HG03064 (cell line): ENCODE measurements around the gene DNM1.
"Not testable (repeated sequence)": the region's sequence is repeated elsewhere in the genome, so short reads cannot be mapped to it uniquely, and the experiment has no call there.

Experiments used
- ATAC-seq: cut with Tn5 transposase; IDR thresholded peaks from one replicate; pipeline ENCODE4 v1.9.1; 2021; ENCODE audit warnings: low read depth; ENCODE audit not compliant: unreplicated experiment

The DNM1 gene

DNA sequence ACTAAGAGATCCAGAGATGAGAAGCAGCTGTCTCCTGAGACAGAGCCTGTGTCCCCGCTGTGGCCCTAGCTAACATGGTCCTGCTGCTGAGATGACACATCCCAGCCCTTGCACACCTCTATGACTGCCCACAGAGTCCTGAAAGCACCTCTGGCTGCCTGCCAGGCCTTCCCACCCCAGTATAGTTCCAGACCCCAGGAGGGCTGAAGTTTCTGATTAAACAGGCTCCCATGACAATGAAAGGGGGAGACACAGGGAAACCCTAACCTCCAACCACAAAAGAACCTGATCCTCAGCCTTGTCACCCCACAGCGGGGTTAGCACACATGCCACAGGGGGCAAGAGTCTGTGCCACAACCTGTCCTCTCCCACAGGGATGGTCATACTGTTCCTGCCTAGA lies 27.5 kb upstream of the DNM1 start:
- no peak for ATAC-seq

DNA sequence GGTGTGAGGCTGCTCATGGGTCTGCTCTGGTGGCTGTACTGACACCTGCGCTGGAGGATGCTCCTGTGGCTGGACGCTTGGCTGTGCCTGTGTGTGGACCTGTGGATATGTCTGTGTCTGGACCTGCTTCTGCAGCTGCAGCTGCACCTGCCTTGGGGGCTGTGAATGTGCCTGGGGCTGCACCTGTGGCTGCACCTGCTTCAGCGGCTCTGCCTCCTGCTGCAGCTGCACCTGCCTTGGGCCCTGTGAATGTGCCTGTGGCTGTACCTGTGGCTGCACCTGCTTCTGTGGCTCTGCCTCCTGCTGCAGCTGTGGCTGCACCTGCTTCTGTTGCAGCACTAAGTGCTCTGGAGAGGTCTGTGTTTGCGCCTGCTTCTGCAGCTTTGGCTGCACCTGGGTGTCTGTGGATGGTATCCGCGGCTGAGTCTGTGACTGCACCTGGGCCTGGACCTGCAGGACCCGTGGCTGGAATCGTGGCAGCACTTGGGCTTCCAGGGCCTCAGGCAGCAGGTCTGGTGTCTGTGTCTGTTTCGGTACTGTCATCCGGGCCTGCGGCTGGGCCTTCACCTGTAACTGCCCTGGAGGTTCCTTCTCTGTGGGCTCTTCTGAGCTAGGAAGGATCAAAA lies 24.3 kb upstream of the DNM1 start:
- ATAC-seq = no peak

DNA sequence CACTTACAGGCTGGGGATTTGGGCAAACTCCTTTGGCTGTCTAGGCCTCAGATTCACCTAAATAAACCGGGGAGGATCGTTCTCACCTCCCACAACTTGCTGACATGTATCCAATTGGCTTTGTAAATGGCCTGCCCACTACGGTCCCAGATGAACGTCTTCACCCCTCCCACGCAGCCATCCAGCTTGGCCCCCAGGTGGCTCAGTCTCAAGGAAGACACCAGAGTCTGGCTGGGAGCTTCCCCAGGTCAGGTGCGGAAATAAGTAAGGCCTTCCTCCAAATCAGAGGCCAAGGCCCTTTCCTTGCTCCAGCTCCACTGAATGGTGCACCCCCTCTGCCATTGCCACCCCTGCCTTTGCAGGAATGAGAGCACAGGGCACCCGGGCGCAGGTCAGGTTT lies 23.2 kb upstream of the DNM1 start:
- ATAC-seq = no peak

DNA sequence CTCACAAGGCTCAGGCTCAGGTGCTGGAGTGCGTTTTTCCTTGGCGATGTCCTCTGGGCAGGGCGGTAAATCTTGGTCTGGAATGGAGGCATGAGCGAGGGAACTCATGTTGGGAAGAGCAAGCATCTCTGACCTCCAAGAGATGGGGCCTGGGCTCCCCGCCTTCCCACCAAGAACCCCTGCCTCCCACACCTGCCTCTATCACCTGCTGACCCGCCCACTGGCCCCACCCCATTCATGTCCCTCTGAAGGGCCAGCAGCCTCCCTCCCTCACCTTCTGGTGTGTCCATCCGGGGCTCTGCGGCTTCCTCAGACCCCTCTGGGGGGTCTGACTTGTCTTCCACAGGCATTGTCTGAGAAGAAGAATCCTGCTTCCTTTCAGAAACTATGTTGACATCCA lies 22.7 kb upstream of the DNM1 start:
- no peak for ATAC-seq

DNA sequence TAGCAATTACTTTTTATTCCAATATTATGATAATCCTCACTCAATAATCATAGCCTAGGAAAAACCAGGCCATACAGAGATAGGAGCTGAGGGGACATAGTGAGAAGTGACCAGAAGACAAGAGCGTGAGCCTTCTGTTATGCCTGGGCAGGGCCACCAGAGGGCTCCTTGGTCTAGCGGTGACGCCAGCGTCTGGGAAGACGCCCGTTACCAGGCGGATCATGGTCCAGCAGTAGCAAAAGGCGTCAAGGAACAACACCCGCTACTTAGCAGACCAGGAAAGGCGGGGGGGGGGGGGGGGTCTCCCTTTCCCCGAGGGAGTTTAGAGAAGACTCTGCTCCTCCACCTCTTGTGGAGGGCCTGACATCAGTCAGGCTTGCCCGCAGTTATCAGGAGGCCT lies 21.7 kb upstream of the DNM1 start:
- not testable (repeated sequence) for ATAC-seq

DNA sequence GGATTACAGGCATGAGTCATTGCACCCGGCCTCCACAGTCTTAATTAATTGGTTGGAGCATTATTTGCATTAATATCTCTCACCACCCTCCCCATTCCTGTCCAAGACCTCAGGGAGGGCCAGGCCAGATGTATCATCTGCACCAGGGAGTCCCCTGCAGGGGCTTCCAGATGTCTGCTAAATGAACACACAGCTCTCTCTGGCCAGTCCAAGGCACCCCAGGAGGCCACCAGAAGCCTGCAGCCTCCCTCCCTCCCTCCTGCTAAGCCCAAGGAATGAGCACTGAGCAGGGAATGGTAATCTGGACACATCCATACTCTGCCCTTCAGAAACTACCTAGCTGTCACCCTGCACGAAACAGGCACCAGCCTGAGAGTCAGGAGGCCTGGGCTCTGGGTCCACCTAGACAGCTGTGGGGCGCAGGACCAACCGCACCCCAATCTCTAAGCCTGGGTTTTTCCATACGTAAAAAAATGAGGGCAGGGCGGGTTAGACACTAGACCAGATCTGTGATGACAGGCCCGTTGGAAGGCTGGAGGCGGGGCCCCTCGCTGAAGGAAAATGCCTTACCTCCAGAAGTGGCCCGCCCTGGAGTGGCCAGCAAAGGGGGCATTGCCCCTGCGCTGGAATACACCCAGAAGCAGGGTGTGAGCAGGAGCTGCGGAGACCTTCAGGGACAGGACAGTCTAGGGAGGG lies 20.1 kb upstream of the DNM1 start:
- ATAC-seq = no peak

DNA sequence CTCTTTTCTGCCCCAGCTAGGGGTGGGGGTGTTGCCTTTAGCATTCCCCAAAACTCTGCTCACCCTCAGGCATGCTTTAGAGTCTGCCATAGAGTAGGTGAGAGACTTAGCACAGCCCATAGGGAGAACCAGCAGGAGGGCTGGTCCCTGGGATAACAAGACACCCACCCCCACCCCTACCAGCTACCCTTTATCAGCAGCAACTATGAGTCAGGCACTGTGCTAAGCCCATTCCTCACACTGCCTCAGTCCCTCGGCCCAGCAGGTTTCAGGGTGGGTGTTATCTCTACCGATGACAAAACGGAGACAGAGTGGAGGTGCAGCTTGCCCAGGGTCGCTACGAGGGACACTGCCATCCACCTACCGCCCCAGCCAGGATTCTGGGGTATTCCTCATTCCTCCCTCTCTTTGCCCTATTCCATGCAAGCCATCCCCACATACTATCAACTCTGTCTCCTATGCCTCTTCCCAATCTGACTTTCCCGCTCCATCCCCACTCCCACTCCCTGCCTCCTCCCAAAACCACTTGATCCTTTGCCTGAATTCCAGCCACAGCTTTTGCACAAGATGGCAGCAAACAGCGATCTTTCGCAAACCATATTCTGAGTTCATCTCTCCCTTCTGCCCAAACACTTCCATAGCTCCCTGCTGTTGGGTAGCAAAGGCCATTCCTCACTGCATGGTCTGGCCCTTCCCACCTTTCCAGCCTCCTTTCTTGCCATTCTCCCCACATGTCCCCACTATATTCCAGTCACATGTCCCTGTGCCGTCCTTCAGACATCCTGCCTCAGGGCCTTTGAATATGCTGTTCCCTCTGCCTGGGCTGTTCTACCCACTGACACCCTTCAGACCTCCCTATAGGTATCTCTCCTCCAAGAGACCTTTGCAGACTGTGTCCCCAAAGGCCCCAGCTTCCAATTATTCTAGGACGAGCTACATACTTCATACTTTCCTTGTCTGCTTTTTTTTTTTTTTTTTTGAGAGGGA lies 16.9 kb upstream of the DNM1 start:
- ATAC-seq = no peak

DNA sequence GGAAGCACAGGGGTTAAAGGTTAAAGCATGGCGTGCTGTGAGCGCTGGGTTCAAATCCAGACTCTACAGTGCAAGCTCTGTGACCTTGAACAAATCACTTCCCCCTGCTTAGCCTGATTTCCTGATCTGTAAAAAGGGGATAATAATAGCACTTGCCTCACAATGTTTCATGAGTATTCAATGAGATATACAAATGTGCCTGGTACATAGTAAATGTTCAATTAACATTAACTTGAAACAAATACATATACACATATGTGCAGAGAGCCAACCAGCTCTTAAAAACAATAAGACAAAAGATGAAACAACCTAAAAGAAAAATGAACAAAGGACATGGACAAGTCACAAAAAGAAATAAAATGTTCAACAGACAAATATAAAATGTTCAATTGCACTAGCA lies 15.8 kb upstream of the DNM1 start:
- no peak for ATAC-seq

DNA sequence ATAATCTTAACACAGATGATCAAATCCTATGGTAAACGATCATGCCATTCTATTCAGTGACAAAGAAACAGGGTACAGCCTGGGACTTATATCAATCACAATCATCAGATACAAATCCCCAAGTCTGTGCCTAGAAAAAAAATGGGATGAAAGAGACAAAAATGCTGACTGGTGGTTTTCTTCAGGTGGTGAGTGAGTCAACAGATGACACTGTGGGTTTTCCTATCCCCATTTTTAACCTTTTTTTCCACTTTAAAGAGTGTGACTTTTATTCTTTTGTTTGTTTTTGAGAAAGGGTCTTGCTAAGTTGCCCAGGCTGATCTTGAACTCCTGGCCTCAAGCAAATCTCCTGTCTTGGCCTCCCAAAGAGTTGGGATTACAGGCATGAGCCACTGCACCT lies 15.0 kb upstream of the DNM1 start:
- ATAC-seq = no peak

DNA sequence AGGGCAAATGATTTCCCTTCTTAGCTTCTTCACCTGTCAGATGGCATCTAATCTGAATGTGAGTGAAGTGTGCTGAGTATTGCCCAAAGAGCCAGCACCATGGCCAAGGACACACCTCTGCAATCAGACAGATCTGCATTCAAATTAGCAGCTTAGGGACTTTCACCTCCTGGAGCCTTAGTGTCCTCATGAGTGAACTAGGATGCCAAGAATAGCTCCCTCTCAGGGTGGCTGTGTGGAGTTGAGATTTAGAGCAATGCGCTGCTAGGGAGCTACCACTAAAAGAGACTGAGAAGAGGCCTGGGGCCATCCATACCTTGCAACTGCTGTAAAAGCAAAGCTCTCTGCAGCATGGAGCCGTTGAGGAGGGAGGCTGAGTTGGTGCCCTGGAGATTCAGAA lies 13.2 kb upstream of the DNM1 start:
- no peak for ATAC-seq

DNA sequence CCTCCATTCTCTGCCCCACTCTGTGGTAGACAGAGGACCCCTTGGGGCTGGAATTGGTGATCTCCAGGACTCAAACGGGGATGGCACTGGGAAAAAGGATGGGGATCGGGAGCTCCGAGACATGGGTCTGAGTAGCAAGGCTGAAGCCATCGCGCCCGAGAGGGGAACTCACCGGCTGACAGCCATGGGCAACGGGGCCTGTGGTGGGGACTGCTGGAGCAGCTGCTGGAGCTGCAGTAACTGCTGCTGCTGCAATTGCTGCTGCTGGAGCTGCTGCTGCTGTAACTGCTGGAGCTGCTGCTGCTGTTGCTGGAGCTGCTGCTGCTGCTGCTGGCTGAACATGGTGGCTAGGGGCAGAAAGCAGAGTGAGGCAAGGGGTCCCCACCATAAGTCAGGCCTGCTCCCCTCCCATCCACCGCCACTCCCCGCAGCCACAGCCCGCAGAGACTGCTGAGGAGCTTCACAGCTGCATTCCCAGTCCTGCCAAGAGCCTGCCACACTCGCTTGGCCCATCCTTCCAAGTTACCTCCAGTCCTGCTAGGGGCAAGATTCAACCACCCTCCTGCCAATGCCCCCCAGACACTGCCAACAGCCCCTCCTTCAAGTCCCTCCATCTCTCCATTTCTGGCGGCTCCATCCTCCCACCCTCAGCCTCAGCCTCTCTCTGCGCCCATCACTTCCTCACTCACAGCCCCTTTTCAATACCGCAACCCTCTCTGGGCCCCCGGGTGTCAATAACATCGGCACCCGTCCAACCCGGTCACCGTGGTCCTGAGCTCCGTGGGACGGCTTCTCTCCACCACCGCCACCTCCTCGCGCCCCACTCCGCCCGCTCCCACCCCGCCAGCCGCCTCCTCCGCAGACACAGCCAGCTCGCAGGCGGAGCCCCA lies 12.4 kb upstream of the DNM1 start:
- peak; percentile 17 for ATAC-seq

DNA sequence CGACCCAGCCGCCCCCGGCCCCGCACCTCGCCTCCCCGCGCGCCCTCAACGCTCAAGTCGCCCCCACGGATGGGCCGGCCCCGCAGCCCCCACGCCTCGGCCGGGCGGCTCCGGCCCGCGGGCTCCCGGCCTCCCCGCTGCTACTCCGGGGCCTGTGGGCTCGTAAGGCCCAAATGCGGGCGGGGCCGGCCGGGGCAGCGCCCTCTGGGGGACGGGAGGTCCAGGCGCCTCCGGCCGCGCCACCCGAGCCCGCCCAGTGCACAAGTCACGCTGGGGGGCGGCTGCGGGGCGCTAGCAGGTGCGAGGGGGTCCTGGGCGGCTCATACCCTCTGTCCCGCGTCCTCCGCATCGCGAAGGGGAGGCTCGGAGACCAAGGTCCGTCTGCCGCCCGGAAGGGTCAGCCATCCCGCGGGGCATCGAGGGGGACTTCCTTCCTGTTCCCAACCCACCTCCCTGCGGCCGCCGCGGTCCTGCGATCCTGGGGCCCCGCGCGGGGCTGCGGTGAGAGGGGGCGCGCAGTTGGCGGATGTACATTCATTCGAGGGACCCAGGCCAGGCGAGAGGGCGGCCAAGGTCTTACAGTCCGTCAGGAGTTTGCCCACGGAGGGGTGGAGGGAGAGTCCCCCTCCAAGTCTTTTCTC lies 11.7 kb upstream of the DNM1 start, which contains the start of gene CIZ1:
TSS of gene CIZ1 (minus strand) at position 167 of the 641 bp plus-strand sequence. CDS start 715 bp downstream, outside the sequence.
- peak; percentile 79 for ATAC-seq

DNA sequence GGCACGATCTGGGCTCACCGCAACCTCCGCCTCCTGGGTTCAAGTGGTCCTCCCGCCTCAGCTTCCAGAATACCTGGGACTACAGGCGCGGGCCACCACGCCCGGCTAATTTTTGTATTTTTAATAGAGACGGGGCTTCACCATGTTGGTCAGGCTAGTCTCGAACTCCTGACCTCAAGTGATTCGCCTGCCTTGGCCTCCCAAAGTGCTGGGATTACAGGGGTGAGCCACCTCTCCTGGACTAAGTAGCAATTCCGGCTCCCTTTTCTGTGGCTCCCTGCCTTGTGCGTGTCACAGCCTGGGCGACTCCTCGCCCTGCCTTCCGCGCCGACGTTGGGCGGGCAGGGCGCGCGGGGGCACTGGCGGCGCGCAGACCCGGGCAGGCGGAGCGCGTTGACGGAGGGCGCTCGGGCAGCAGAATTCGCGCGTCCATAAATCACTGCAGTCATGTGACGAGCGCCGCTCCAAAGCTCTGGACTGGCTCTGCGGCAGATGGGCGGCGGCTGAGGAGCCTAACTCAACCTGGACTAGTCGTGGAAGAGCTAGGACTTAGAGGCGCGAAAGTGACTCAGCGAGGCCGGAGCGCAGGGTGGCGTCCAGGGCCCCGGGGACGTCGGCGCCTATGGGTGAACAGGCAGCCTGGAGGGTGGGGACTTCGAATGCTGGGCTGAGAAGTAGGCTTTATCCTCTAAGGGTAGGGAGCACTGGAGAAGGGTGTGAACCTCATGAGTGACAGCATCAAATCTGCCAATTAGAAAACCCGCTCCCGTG lies 10.4 kb upstream of the DNM1 start:
- no peak for ATAC-seq

DNA sequence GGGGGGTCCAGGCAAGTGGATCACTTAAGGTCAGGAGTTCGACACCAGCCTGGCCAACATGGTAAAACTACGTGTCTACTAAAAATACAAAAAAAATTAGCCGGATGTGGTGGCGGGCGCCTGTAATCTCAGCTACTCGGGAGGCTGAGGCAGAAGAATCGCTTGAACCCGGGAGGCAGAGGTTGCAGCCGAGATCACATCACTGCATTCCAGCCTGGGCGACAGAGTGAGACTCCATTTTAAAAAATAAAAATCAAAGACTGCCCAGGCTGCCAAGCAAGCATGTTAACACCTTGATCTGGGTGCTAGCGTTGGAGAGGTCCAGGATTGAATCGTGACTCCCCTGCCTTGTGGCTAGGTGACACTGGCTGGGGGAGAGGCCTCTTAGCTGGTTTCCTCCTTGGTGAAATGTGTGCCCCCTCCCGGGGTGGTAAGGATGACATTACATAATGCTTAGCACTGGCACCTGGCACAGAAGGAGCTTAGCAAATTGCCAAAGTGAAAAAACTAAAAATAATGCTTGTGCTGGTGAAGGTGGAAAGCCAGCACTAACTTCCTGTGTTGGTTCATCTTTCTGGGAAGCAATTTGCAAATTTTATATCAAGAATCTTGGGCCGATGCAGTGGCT lies 9.6 kb upstream of the DNM1 start:
- ATAC-seq = no peak

DNA sequence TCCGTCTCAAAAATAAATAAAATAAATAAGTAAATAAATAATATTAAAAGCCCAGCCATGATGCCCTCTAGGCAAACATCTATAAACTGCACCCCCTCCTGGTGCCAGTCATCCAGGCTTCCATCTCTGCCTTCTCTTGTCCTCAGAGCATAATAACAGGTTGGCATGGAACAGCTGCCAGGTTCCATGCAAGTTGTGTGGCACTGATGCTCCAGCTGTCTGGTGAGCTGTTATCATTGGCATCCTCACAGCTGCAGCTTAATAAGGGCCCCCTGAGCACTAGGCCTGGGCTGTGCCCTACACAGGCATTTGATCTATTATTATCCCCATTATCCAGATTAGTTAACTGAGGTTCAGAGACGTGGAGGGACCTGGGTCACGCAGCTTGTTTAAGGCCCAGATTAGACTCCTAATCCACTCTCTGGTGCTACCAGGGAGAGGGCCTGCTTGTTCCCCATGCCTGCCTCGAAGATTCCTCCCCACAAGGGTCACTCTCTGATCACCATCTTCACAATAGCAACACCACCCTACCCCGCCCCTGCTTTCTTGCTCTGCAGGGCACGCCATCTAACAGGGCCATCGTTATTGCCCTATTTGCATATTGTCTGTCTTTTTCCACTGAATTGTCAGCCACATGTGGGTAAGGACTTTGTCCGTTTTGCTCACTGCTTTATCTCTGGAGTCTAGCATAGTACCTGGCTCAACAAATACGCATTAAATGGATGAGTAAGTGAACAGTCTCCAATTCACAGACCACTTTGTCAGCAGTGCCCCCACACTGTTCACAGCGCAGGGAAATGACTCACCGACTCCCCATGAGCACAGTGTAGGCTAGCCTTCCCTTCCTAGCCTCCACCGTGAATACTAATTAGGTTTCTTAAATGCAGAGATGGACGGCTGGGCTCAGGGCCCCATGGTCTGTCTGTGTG lies 1.5 kb upstream of the DNM1 start:
- ATAC-seq = no peak

DNA sequence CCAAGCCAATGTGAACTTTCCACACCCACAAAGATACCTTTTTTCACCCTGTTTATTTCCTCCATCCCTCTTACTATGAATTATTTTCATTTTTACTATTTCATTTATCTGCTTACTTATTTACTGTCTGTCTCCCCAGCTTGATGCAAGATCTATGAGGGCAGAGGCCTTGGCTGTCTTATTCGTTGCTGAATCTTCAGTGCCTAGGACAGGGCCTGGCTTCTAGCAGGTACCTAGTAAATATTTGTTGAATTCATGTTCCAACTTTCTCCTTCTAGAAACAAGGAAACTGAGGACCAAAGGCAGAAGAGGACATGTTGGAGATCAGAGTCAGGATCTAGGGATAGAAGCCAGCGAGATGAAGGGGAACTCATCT lies 543 bp upstream of the DNM1 start:
- ATAC-seq = no peak

DNA sequence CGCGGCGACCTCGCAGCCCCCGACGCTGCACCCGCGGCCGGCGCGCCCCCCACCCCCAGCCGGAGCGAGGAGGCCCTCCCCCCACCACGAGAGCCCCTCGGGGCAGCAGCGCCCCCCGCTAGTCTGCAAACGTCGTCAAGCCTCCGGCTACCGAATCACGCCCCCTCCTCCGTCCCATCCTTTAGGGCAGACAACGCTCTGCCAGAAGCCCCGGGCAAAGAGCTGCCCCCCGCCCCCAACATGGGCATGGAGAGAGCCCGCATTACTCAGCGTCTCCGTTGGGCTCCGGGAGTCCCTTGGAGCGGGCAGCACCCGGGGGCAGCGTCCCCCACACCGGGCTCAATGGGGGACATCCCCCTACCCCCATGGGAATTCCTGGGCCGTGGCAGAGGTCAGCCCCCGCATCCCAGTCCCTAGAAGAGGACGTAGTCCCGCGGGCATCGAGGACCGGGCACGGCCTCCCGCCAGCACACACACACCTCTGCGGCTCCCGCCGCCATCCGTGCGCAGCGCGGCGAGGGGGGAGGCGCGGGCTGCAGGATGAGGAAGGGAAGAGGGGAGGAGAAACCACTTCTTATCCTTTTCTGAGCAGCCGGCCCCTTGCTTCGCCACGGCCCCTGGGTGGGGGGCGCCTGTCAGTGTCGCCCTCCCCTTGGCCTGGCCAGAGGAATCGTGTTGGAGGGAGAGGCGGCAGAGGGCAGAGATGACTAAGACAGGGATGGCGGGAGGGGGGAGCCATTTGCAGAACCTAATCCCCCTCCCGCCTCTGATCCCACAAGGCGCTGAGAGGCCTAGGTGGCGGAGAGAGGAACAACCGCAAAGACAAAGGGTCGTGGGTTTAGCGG lies 750 bp downstream of the DNM1 start:
- no peak for ATAC-seq
